Glutamatergic neuron (in vitro differentiated cells): ENCODE measurements around the gene BCAR3. TPM values are rescaled to one million over a fixed set of nuclear protein-coding genes. Genes with fewer than 3 reads are reported as not detected.

Experiments
- DNase-seq: peaks from one replicate; pipeline ENCODE4 v3.0.0; 2022
- H3K27ac Mint-ChIP-seq: one replicate; pipeline ENCODE4 v1.8.0; 2020; ENCODE audit warnings: mild to moderate bottlenecking, mixed read lengths, inconsistent platforms; ENCODE audit not compliant: unreplicated experiment
- H3K27me3 Mint-ChIP-seq: one replicate; pipeline ENCODE4 v1.8.0; 2020; ENCODE audit warnings: mild to moderate bottlenecking, moderate library complexity, mixed read lengths, inconsistent platforms; ENCODE audit not compliant: unreplicated experiment
- H3K36me3 Mint-ChIP-seq: one replicate; pipeline ENCODE4 v1.8.0; 2020; ENCODE audit warnings: mild to moderate bottlenecking, mixed read lengths, inconsistent platforms; ENCODE audit not compliant: unreplicated experiment
- H3K4me1 Mint-ChIP-seq: one replicate; pipeline ENCODE4 v1.8.0; 2020; ENCODE audit warnings: mild to moderate bottlenecking, low read depth, mixed read lengths, inconsistent platforms; ENCODE audit not compliant: unreplicated experiment
- H3K4me3 Mint-ChIP-seq: one replicate; pipeline ENCODE4 v1.8.0; 2020; ENCODE audit warnings: mild to moderate bottlenecking, mixed read lengths, inconsistent platforms; ENCODE audit not compliant: unreplicated experiment
- H3K9me3 Mint-ChIP-seq: one replicate; pipeline ENCODE4 v1.8.0; 2020; ENCODE audit warnings: mild to moderate bottlenecking, moderate library complexity, mixed read lengths, inconsistent platforms; ENCODE audit not compliant: unreplicated experiment
- CTCF ChIP-seq: fragments of 200-600 bp; sonication (generic); IDR thresholded peaks from one replicate; pipeline ENCODE4 v1.5.0; 2021; ENCODE audit not compliant: partially characterized antibody, unreplicated experiment
- total RNA-seq: library from RNA; stranded (reverse); fragmentation: NEBNext Ultra II Directional; extraction: Animal tissue kit (Norgen Biotek cat#: 25700); gene quantifications from one replicate; pipeline ENCODE4 v1.2.1, GENCODE V29; 2021; ENCODE audit not compliant: unreplicated experiment

The BCAR3 gene
- total RNA-seq, 1 donor from 2014 or later = 12.8 TPM

DNA sequence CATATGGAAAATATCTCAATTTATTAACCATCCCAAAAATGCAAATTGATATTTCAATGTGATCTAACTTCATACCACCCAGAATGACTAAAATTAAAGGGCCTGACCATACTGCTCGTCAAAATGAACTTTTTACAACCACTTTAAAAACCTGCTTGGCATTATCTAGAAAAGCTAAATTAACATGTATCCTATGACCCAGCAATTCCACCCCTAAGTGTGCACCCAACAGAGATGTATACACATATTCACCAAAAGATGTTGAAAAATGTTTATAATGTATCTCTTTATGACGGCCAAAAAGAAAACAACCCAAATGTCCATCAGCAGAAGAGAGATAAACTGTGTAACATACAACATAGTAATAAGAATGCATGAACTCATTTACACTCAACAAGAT is 1.6 kb upstream of the BCAR3 start:
- H3K9me3 Mint-ChIP-seq = peaks cover 8% of the 10 kb centered on the region
- DNase-seq = no peak
- peaks cover 6% of the 10 kb centered on the region for H3K4me1 Mint-ChIP-seq
- H3K27ac Mint-ChIP-seq = no peak overlapping the region
- no peak for TF ChIP-seq CTCF
- H3K27me3 Mint-ChIP-seq = peaks cover 8% of the 10 kb centered on the region
- H3K36me3 Mint-ChIP-seq = peaks cover 4% of the 10 kb centered on the region
- no peak overlapping the region for H3K4me3 Mint-ChIP-seq

DNA sequence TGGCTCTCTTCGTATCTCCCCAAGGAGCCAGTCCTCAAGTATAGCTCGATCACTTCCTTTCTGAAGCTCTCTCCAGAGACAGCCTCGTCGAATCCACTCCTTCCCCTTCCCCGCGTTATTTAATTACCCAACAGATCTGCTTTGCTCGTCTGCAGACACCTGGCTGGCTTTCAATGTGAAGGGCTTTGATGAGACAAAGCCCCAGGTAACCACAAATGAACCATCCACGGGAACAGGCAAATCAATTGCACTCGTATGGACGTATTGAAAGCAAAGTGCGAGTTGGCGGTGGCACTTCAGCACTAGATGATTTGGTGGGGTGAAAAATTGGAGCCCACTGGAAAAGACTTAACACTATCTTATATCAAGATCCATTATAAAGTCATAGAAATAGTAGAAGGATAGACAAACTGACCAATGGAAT is 364 bp upstream of the BCAR3 start:
- peaks cover 8% of the 10 kb centered on the region for H3K9me3 Mint-ChIP-seq
- H3K4me3 Mint-ChIP-seq = peak overlapping the region; percentile 90
- no peak for TF ChIP-seq CTCF
- peaks cover 13% of the 10 kb centered on the region for H3K27me3 Mint-ChIP-seq
- H3K27ac Mint-ChIP-seq = peak overlapping the region; percentile 79
- peaks cover 13% of the 10 kb centered on the region for H3K4me1 Mint-ChIP-seq
- peaks cover 4% of the 10 kb centered on the region for H3K36me3 Mint-ChIP-seq
- DNase-seq = no peak

DNA sequence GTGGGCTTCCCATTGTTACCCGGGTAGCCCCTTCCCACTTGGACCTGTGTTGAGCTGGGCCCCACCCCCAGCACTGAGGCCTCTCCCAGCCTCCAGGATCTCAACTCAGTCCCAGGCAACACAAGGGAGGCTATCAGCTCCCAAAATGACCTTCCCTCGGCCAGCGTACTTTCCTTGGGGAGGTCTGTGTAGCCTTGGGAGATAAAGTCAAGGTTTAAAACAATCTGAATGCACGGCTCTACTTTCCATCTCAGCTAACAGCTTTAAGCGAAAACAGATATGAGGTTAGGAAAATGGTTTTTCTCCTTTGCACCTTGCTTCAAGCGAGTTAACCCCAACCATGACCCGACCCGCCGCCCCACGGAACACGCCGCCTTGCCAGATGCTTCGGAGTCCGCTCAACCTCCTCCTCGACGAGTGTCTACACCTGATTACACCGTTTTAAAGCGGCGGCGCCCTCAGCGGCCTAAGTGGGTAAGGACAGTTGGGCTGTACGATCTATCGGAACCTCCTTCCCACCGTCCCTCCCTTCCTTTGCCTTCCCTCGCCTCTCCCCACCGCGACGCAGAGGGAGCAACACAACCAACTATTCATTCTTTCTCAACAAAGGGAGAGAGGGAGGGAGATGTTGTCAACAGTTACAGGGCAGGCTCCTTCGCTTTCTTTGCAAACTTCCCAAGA is 1.1 kb downstream of the BCAR3 start:
- H3K27me3 Mint-ChIP-seq = peaks cover 16% of the 10 kb centered on the region
- DNase-seq = peak; percentile 76
- H3K4me3 Mint-ChIP-seq = peak overlapping the region; percentile 92
- peak; percentile 48 for TF ChIP-seq CTCF
- H3K9me3 Mint-ChIP-seq = peaks cover 8% of the 10 kb centered on the region
- H3K4me1 Mint-ChIP-seq = peaks cover 25% of the 10 kb centered on the region
- H3K27ac Mint-ChIP-seq = peak overlapping the region; percentile 72
- peaks cover 4% of the 10 kb centered on the region for H3K36me3 Mint-ChIP-seq

DNA sequence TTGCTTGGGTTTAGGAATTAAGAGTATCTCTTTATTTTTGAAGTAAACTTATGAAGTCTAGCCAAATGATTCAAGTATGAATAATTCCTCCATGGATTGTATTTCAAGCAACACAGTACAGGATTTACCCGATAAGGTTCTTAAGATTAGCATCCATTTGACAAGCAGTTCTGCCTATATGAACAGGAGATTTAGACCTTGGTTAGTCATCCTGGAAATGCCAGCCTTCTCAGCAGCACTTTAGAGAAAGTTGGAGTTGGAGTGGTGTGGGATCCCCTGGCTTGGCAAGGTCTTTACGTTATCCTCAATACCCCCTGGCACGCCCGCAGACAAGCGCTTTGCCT is 1.6 kb downstream of the BCAR3 start:
- Mint-ChIP-seq H3K27ac (no peak overlapping the region), H3K9me3 (peaks cover 9% of the 10 kb centered on the region), H3K36me3 (peaks cover 4% of the 10 kb centered on the region), H3K4me1 (peaks cover 28% of the 10 kb centered on the region), H3K4me3 (peak overlapping the region; percentile 92), H3K27me3 (peaks cover 16% of the 10 kb centered on the region)
- no peak for TF ChIP-seq CTCF
- no peak for DNase-seq

DNA sequence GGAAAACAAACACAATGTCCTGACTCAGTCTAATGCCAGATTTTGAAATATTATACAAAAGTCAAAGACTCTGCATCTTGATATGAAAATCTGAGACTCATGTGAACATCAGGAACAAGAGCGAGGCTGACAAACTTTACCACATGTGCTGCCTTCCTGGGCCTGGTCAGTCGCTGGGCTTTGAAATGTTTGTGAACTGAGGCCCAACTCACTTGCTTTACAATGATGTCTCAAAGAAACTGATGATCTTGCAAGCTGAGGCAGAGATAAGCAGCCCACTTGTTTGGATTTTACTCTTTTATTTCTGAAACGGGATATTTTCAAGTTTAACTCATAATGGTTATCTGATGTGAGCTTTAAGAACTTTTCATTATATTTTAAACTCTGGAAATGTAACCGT is 2.1 kb downstream of the BCAR3 start:
- H3K27me3 Mint-ChIP-seq = peaks cover 16% of the 10 kb centered on the region
- H3K36me3 Mint-ChIP-seq = peaks cover 4% of the 10 kb centered on the region
- H3K4me1 Mint-ChIP-seq = peaks cover 33% of the 10 kb centered on the region
- peak overlapping the region; percentile 92 for H3K4me3 Mint-ChIP-seq
- H3K9me3 Mint-ChIP-seq = peaks cover 9% of the 10 kb centered on the region
- TF ChIP-seq CTCF = no peak
- no peak overlapping the region for H3K27ac Mint-ChIP-seq
- no peak for DNase-seq
